ENCODE data around the gene WWOX.

Gene WWOX

DNA sequence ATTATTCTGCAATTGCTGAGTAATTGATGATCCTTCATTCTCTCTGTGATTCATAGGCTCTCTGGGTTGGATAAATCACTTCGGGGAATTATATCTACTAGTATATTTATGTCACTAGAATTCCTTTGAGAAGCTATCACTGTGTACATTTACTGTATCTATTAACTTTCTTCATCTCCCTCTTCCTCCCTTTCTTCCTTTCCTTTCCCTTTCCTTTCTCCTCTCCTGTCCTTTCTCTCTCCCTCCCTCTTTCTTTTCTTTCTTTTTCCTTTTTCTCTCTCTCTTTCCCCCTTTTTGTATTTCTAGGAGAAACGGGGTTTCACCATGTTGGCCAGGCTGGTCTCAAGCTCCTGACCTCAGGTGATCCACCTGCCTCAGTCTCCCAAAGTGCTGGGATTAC lies 711.8 kb downstream of the WWOX start:
- TF ChIP-seq, protein P1, sequence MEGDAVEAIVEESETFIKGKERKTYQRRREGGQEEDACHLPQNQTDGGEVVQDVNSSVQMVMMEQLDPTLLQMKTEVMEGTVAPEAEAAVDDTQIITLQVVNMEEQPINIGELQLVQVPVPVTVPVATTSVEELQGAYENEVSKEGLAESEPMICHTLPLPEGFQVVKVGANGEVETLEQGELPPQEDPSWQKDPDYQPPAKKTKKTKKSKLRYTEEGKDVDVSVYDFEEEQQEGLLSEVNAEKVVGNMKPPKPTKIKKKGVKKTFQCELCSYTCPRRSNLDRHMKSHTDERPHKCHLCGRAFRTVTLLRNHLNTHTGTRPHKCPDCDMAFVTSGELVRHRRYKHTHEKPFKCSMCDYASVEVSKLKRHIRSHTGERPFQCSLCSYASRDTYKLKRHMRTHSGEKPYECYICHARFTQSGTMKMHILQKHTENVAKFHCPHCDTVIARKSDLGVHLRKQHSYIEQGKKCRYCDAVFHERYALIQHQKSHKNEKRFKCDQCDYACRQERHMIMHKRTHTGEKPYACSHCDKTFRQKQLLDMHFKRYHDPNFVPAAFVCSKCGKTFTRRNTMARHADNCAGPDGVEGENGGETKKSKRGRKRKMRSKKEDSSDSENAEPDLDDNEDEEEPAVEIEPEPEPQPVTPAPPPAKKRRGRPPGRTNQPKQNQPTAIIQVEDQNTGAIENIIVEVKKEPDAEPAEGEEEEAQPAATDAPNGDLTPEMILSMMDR (IDR thresholded peaks at IDR 0.05), result no peak
- Histone ChIP-seq H3K9me3 (no peaks in the 10 kb centered on the region), H3K4me1 (ENCODE audit: control insufficient read depth in 1 of 2, insufficient read depth in 1 of 2, low read depth in 1 of 2, low read length in 1 of 2) (no peaks in the 10 kb centered on the region), H3K27ac (no peak overlapping the region), H3K36me3 (no peaks in the 10 kb centered on the region), H3K27me3 (no peaks in the 10 kb centered on the region), H3K4me3 (ENCODE audit: low read depth in 1 of 2, low read length in 1 of 2) (no peak overlapping the region)

DNA sequence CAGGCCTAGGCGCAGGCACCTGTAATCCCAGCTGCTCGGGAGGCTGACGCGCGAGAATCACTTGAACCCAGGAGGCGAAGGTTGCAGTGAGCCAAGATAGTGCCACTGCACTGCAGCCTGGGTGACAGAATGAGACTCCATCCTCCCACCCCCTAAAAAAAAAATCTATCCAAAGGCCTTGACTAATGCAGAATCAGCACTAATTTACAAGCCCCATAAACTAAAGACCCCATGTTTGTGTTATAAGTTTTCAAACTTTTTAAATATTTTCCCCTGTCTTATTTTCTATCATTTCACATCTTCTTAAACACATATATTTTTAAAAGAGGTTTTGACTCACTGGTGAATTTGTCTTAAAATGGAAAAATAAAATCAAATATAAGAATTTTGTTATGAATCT lies 713.1 kb downstream of the WWOX start:
- Histone ChIP-seq H3K9me3 (no peaks in the 10 kb centered on the region), H3K27ac (no peak overlapping the region), H3K27me3 (no peaks in the 10 kb centered on the region), H3K36me3 (no peaks in the 10 kb centered on the region), H3K4me3 (ENCODE audit: low read depth in 1 of 2, low read length in 1 of 2) (no peak overlapping the region), H3K4me1 (ENCODE audit: control insufficient read depth in 1 of 2, insufficient read depth in 1 of 2, low read depth in 1 of 2, low read length in 1 of 2) (no peaks in the 10 kb centered on the region)
- TF ChIP-seq, protein P1 (IDR thresholded peaks at IDR 0.05), result no peak

DNA sequence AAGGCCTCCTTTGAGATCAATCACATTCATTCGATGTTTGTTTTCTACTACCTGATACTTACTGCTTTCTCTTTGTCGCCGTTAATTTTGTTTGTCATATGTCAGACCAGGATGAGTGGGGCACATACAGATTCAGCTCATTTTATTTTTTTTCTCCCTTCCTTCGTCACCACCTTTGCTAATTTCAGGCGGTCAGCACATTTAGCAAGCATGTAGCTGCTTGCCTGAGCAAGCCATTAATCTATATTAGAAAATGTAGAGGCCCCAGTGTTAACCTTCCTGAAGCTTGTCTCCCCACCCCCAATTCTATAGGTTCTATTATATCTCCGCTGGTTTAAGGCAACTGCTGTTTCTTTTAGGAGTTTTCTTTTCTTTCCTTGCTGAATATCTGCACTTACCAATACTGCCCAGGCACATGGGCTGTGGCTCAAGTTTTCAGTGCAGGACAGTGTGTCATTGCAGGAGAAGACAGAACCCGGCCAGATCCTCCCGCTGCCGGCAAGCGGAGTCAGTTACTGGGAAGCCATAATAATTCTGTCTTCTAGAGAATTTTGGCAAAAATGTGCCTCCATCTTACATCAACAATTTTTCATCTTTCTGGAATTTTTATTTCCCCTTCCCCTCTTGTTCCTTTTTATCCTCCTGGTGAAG lies 714.3 kb downstream of the WWOX start:
- no peak overlapping the region for H3K4me3 ChIP-seq (ENCODE audit: low read depth in 1 of 2, low read length in 1 of 2)
- no peaks in the 10 kb centered on the region for H3K4me1 ChIP-seq (ENCODE audit: control insufficient read depth in 1 of 2, insufficient read depth in 1 of 2, low read depth in 1 of 2, low read length in 1 of 2)
- H3K27ac ChIP-seq, result no peak overlapping the region
- H3K27me3 ChIP-seq, result no peaks in the 10 kb centered on the region
- TF ChIP-seq, protein P1 (IDR thresholded peaks at IDR 0.05), result no peak
- H3K36me3 ChIP-seq, result no peaks in the 10 kb centered on the region
- no peaks in the 10 kb centered on the region for H3K9me3 ChIP-seq

DNA sequence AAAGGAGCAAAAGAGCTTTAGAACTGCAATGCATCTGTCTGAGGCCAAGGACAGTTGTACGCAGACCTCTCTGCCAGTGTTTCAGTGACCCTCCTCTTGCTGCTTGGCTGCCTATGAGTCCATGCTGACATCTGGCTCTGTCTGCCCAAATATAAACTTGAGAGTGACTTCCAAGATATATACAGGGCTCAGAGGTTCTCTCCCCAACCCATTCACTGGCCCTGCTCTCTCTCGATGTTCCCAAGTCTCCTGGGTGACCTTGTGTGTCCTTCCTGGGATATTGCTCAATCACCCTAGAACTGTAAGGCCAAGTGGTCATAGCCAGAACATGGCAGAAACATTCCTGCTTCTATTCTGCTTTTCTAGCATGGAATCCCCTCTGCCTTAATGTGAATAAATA lies 716.3 kb downstream of the WWOX start:
- H3K4me3 ChIP-seq (ENCODE audit: low read depth in 1 of 2, low read length in 1 of 2), result no peak overlapping the region
- TF ChIP-seq, protein P1 (IDR thresholded peaks at IDR 0.05), result no peak
- no peaks in the 10 kb centered on the region for H3K36me3 ChIP-seq
- H3K27ac ChIP-seq, result no peak overlapping the region
- H3K27me3 ChIP-seq, result no peaks in the 10 kb centered on the region
- H3K4me1 ChIP-seq (ENCODE audit: control insufficient read depth in 1 of 2, insufficient read depth in 1 of 2, low read depth in 1 of 2, low read length in 1 of 2), result no peaks in the 10 kb centered on the region
- H3K9me3 ChIP-seq, result no peaks in the 10 kb centered on the region

DNA sequence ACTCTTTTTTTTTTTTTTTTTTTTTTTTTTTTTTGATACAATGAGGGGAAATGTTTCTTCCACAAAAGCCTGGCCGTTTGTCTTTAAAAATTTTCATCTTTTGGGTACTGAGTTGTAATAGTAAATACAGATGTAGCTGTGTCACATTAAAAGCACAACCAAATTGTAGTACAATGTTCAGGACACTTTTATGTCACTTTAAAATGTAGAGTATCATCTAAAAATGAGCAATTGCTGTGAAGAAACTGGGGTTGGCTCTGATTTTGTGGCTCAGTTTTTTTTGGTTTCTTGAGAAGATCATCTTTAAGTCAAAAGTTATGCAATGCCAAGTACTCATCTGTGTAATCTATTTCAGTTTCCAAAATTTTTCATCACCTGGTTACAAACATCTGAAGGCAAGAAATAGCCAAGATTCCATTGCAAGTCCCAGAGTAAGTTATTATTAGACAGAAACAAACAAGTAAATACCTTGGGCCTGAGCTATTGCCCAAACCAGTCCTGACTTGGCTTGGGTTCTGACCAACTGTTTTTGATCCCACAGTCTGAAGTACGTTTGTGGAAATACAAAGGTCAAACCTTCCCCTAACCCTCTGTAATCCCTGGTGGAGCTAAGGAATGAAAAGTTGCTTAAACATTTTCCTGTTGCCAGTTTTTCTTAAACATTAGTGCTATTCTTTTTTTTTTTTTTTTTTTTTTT lies 717.2 kb downstream of the WWOX start:
- Histone ChIP-seq H3K9me3 (no peaks in the 10 kb centered on the region), H3K27ac (no peak overlapping the region), H3K27me3 (no peaks in the 10 kb centered on the region), H3K4me3 (ENCODE audit: low read depth in 1 of 2, low read length in 1 of 2) (no peak overlapping the region), H3K36me3 (no peaks in the 10 kb centered on the region), H3K4me1 (ENCODE audit: control insufficient read depth in 1 of 2, insufficient read depth in 1 of 2, low read depth in 1 of 2, low read length in 1 of 2) (no peaks in the 10 kb centered on the region)
- TF ChIP-seq, protein P1 (IDR thresholded peaks at IDR 0.05), result no peak
